HG03139 (cell line): ENCODE data around the gene CD2AP.
"Not testable (repeated sequence)": the region's sequence is repeated elsewhere in the genome, so short reads cannot be mapped to it uniquely, and the experiment has no call there.

Source experiments
- ATAC-seq: cut with Tn5 transposase; IDR thresholded peaks from one replicate; pipeline ENCODE4 v1.9.1; 2021; ENCODE audit not compliant: unreplicated experiment

CD2AP gene

GRCh38 chr6:47457370-47457769 lies 20.2 kb upstream of the CD2AP start:
- no peak for ATAC-seq

DNA sequence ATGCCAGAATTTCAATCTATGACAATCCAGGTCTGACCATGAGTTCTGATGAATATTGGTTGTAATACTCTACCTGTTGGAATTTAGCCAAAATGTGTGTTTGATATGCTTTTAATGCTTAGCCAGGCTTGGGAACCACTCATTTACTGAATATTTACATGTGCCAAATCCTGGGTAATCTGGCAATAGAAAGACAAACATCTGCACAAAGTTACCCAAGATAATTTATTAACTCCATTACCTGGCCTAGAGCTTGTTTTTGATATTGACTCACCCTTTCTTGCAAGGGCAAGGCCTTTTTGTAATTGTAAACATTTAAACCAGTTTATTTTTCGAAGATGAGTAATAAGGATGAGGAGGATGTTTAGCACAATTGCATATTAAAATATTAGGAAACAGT lies 13.5 kb upstream of the CD2AP start:
- no peak for ATAC-seq

- ATAC-seq, result no peak
Measured at GRCh38 chr6:47465117-47465516, 12.5 kb upstream of the CD2AP start.

- no peak for ATAC-seq
Measured at GRCh38 chr6:47471911-47472310, 5.7 kb upstream of the CD2AP start.

- no peak for ATAC-seq
Measured at GRCh38 chr6:47473791-47474346, 3.7 kb upstream of the CD2AP start.

DNA sequence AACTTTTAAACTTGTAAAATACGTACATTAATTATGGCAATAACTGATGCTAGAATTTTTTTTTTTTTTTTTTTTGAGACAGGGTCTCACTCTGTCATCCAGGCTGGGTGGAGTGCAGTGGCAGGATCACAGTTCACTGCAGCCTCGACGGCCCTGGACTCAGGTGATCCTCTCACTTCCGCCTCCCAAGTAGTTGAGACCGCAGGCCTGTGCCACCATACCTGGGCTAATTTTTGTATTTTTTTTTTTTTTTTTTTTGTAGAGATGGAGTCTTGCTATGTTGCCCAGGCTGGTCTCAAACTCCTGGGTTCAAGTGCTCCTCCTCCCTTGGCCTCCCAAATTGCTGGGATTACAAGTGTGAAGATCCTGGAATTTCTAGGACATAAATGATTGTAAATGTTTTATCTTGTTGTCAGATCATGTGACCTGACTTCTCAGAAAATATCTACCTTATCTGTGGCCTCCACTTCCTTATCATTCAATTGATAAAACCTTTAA lies 2.2 kb upstream of the CD2AP start:
- ATAC-seq, result no peak

- ATAC-seq, result no peak
Measured at GRCh38 chr6:47476781-47477496, 650 bp upstream of the CD2AP start.

DNA sequence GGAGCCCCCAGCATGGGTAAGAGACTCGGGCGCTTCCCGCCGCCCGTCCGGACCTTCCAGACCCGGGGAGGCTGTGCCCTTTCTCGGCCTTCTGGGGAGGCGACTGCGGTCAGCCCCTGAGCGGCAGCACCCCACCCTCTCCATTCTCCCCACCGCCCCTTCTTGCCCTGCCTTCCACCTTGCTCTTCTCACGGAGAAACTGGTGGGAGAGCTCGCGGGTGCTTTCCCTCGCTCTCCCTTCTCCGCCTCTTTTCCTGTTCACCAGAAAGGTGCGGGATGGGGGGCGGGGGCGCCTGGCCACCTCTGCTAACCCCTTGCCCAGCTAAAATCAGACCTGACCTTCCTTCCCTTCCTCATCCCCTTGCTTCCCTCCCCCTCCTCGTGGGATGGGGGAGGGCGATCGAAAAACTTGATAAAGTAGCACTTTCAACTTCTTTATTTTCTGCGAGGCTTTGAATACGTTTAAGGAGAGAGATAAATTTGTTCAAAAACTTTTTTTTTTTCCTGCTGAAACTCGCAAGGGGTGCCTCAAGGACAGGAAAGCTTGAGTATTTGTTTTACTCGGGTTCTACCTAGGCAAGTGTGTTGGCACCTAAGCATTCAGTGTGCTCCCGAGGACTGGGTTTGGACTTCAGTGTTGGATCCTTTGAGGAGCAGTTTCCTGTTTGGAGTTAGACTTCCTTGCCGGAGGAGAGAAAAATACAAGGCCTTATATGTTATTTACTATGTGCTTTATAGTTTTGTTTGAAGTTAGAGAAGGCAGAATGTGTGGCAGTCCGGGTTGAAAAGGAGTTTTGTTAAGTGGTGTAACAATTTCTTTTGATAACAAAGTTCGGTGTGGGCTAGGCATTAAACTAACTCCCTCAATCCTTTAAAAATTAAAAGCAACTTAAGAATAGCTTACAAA lies 897 bp downstream of the CD2AP start:
- ATAC-seq, result peak; percentile 27

GRCh38 chr6:47479140-47479508 lies 1.5 kb downstream of the CD2AP start:
- ATAC-seq, result no peak

DNA sequence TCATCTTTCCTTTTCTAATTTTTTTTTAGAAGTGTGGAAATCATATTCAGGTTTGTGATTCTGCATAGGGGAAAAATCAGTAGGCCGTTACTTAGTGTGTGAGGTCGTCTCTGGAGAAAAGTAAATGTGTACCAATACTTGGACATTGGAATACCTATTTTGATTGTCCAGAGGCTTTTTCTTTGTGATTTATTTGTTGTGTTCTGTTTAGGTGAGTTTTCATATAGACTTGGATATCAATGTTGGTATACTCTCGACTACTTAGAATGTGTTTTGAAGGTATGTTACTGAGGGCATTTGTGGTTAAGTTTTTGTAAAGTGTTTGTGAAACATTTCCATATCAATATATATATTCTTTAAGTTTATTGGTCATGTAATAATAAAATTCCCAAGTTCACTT lies 2.3 kb downstream of the CD2AP start:
- no peak for ATAC-seq

DNA sequence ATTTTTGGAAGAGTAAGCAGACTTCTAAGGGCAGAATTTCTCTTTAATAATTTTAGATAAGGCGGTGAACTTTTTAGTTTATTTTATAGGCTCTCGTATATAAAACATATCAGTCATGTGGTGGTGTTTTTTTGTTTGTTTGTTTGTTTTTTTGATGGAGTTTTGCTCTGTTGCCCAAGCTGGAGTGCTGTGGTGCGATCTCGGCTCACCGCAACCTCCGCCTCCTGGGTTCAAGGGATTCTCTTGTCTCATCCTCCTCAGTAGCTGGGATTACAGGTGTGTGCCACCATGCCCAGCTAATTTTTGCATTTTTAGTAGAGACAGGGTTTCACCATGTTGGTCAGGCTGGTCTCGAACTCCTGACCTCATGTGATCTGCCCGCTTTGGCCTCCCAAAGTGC lies 3.6 kb downstream of the CD2AP start:
- not testable (repeated sequence) for ATAC-seq

GRCh38 chr6:47481806-47482205 lies 4.2 kb downstream of the CD2AP start:
- ATAC-seq, result no peak

- no peak for ATAC-seq
Measured at GRCh38 chr6:47483516-47483852, 5.9 kb downstream of the CD2AP start.

GRCh38 chr6:47483853-47484546 lies 6.4 kb downstream of the CD2AP start:
- ATAC-seq, result peak; percentile 54

DNA sequence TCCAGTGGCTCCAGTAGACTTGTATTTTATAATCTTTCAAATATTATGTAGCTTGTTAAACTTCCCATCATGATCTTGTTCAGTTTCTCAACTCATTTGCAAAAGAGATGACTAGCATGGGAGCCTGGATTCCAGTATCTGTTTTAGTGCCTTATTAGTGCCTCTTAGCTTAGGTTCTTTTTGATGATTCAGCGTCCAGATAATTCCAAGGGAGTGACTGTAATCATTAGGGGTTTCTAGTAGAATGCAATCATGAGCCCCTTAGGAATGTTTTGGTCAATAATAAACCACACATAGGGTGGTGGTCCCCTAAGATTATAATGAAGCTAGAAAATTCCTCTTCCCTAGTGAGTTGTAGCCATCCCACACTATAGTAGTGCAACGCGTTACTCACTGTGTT lies 7.0 kb downstream of the CD2AP start:
- ATAC-seq, result no peak

- ATAC-seq, result no peak
Measured at GRCh38 chr6:47485083-47485482, 7.5 kb downstream of the CD2AP start.

DNA sequence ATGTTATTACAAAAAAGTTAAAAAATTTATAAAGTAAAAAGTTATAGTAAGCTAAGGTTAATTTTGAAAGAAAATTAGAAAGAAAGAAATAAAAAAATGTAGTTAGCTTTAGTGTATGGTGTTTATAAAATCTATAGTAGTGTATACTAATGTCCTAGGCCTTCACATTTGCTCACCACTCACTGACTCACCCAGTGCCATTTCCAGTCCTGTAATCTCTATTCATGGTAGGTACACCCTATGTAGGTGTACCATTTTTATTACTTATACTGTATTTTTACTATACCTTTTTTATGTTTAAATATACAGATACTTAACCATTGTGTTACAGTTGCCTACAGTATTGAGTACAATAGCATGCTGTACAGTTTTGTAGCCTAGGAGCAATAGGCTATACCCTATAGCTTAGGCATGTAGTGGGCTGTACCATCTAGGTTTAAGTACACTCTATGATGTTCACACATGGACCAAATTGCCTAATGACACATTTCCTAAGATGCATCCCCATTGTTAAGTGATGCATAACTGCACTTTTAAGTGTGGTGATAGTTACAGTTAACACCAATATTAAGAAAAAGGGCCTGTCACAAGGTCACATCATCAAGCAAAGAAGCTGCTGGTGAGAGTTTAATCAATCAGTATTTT lies 8.0 kb downstream of the CD2AP start:
- ATAC-seq, result no peak

DNA sequence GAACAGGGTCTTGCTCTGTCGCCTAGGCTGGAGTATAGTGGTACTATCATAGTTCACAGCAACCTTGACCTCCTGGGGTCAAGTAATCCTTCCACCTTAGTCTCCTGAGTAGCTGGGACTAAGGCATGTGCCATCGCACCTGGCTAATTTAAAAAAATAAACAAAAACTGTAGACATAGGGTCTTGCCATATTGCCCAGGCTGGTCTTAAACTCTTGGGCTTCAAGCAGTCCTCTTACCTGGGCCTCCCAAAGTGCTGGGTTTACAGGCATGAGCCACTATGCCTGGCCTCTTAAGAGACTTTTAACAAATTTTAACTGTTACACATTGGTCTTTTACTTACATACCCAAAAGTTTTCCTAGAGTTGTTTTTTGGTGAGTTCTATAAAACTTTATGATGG lies 12.4 kb downstream of the CD2AP start:
- no peak for ATAC-seq

DNA sequence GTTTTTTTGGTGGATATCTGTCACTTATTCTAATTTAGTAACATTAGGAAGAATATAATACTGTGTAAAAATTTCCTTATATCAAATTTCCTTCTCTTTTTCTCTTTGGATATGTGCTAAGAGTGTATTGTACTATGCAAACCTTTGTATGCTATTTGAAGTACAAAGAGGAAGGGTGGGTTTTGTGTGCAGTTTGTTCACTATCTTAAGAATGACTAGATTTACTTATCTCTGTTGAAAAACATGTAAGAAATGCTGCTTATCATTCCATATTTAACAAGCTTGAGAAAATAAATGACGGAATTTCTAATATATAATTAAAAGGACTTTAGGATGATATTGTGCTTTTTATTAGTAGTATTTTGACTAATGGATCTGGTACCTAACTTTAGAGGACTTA lies 13.1 kb downstream of the CD2AP start:
- ATAC-seq, result no peak

DNA sequence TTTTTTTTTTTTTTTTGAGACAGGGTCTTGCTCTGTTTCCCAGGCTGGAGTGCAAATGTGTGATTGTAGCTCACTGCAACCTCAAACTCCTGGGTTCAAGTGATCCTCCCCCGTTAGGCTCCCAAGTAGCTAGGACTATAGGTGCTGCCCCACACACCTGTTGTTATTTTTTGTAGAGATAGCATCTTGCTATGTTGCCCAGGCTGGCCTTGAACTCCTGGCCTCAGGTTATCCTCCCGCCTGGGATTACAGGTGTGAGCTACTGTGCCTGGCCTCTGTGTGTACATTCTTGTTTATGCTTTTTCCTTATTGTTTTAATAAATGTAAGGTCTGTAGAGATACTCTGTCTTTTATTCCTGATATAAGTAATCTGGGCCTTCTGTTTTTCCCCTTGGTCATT lies 14.8 kb downstream of the CD2AP start:
- no peak for ATAC-seq

- ATAC-seq, result no peak
Measured at GRCh38 chr6:47495207-47495606, 17.6 kb downstream of the CD2AP start.
